ENCODE data around the gene BATF.
A peak's percentile ranks its signal among the peaks of the same experiment; 100 is the strongest.

BATF gene

DNA sequence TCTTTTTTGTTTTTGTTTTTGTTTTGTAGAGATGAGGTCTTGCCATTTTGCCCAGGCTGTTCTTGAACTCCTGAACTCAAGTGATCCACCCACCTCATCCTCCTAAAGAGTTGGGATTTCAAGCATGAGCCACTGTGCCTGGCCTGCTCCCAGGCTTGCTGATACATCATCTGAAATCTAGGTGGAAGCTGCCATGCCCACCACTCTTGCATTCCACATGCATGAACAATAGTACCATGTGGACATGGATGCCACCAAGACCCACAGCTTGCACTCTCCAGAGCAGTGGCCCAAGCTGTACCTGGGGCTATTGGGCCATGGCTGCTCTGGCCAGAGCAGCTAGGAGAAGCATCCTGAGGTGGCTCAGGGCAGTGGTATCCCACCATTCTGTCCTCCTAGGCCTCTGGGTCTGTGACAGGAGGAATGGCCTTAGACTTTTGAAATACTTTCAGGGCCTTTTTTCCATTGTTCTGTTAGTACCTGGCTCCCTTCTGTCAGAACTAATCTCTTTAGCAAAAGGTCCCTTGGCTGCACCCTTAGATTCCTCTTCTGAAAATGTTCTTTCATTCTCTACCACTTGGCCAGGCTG, 69.8 kb downstream of the BATF start:
- no peaks in the 10 kb centered on the region for H3K27me3 ChIP-seq

DNA sequence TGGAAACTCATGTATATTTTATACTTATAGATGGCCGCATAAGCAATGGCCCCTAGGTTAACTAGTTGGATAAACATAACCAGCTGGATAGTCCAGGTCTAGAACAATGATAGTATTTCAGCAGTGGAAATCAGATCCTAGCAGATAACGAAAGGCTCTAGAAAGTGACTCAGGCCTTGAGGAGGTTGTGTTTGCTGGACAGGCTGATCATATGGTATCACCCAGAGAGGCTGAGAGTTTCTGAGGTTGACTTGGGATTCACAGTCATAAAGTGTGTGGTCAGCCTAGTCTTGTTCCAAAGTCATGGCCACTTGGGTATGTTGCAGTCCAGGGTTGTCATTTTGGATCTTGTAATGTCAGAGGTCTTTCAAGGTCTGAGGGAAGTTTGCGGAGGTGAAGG, 73.0 kb downstream of the BATF start:
- Histone ChIP-seq H3K9me3 (replicated peaks in 1 of 11) (peaks cover 13 to 31% (median 28%) of the 10 kb centered on the region in 11 experiments; a peak in 21 of 22 replicates), H3K27ac (peak overlapping the region in 1 of 11 experiments; percentile 30; a peak in 2 of 22 replicates), H3K36me3 (peaks cover 0 to 27% (median 0%) of the 10 kb centered on the region in 11 experiments; a peak in 6 of 22 replicates), H3K4me1 (peaks cover 4 to 74% (median 10%) of the 10 kb centered on the region in 10 experiments; a peak in 15 of 20 replicates), H3K27me3 (no peaks in the 10 kb centered on the region), H3K9ac (no peak overlapping the region), H4K20me1 (0 out of 22 replicates have a peak, but pooled peaks cover 0 to under 1% (median 0%) of the 10 kb centered on the region in 11 experiments), H3K4me2 (peak overlapping the region in 2 of 11 experiments; percentile 1 to 65; a peak in 3 of 22 replicates), H3K4me3 (no peak overlapping the region)
- TF ChIP-seq Cebpa-rat (IDR thresholded peaks at IDR 0.05): no peak

More for the DNA sequence above, 69.8 kb downstream of the BATF start:
- H3K4me1 ChIP-seq: peaks cover 3 to 54% (median 9%) of the 10 kb centered on the region in 10 experiments; a peak in 15 of 20 replicates
- peaks cover 0 to 28% (median 0%) of the 10 kb centered on the region in 11 experiments; a peak in 6 of 22 replicates for H3K36me3 ChIP-seq
- no peak overlapping the region for H3K9ac ChIP-seq
- H3K27ac ChIP-seq: no peak overlapping the region
- H4K20me1 ChIP-seq: peaks cover 0 to 22% (median 0%) of the 10 kb centered on the region in 11 experiments; a peak in 2 of 22 replicates
- no peak for TF ChIP-seq Cebpa-rat (IDR thresholded peaks at IDR 0.05)
- H3K4me2 ChIP-seq: no peak overlapping the region
- H3K9me3 ChIP-seq (replicated peaks in 1 of 11): peaks cover 13 to 31% (median 24%) of the 10 kb centered on the region in 11 experiments; a peak in 21 of 22 replicates
- H3K4me3 ChIP-seq: no peak overlapping the region

Measured in BLaER1 treated with 17β-estradiol and CSF1 and Interleukin-3, amounts not matched to agents 10 nM and 100 nM (cell line).